Neural cell (in vitro differentiated cells): ENCODE measurements around the gene DSC3. TPM values are rescaled to one million over a fixed set of nuclear protein-coding genes. Genes with fewer than 3 reads are reported as not detected.

Experiments used
- H2AFZ ChIP-seq: fragments of 200-600, 300-800 bp; sonication (generic), shearing (Covaris generic); 2 replicates; pipeline ENCODE4 v1.6.0; 2014; ENCODE audit warnings: low read depth, mild to moderate bottlenecking, antibody characterized with exemption, low read length, moderate library complexity
- H3F3A ChIP-seq: fragments of 200-600 bp; shearing (Covaris generic); 2 replicates; pipeline ENCODE4 v1.6.1; 2016; ENCODE audit warnings: mild to moderate bottlenecking, moderate library complexity, mixed read lengths, antibody characterized with exemption, low read length; ENCODE audit not compliant: insufficient read depth, poor library complexity, severe bottlenecking
- H3K27ac ChIP-seq: fragments of 200-600, 300-800 bp; sonication (generic), shearing (Covaris generic); 2 replicates; pipeline ENCODE4 v1.5.1; 2014; ENCODE audit warnings: mild to moderate bottlenecking, low read length, moderate library complexity
- H3K27me3 ChIP-seq: fragments of 300-800, 200-600 bp; sonication (generic), shearing (Covaris generic); 2 replicates; pipeline ENCODE4 v1.6.0; 2014; ENCODE audit warnings: mild to moderate bottlenecking, low read depth, low read length, moderate library complexity; ENCODE audit not compliant: insufficient read depth
- H3K36me3 ChIP-seq: fragments of 300-800, 200-600 bp; sonication (generic), shearing (Covaris generic); 2 replicates; pipeline ENCODE4 v1.5.1; 2014; ENCODE audit warnings: mild to moderate bottlenecking, antibody characterized with exemption, low read length, moderate library complexity; ENCODE audit not compliant: insufficient read depth
- H3K4me2 ChIP-seq: fragments of 300-800, 200-600 bp; sonication (generic), shearing (Covaris generic); 2 replicates; pipeline ENCODE4 v1.6.0; 2014; ENCODE audit warnings: mild to moderate bottlenecking, low read length
- H3K4me3 ChIP-seq: fragments of 300-800, 200-600 bp; sonication (generic), shearing (Covaris generic); 2 replicates; pipeline ENCODE4 v1.5.1; 2014; ENCODE audit warnings: mild to moderate bottlenecking, low read length, moderate library complexity
- H3K79me2 ChIP-seq: fragments of 200-600 bp; shearing (Covaris generic); replicated peaks from 2 replicates; pipeline ENCODE4 v1.6.0; 2014; ENCODE audit warnings: mild to moderate bottlenecking, low read length, moderate library complexity; ENCODE audit not compliant: insufficient read depth
- H3K9ac ChIP-seq: fragments of 300-800, 200-600 bp; sonication (generic), shearing (Covaris generic); 2 replicates; pipeline ENCODE4 v1.6.1; 2016; ENCODE audit warnings: mild to moderate bottlenecking, low read length, mixed read lengths
- H3K9me2 ChIP-seq: fragments of 200-600 bp; shearing (Covaris generic); 2 replicates; pipeline ENCODE4 v1.6.1; 2016; ENCODE audit warnings: mild to moderate bottlenecking, low read length, mixed read lengths; ENCODE audit not compliant: insufficient read depth
- H3K9me3 ChIP-seq: fragments of 200-600, 300-800 bp; sonication (generic), shearing (Covaris generic); 2 replicates; pipeline ENCODE4 v1.6.1; 2016; ENCODE audit warnings: mild to moderate bottlenecking, mixed run types, low read length, moderate library complexity, mixed read lengths
- H4K20me1 ChIP-seq: fragments of 200-600 bp; shearing (Covaris generic); 2 replicates; pipeline ENCODE4 v1.6.1; 2016; ENCODE audit warnings: mild to moderate bottlenecking, mixed run types; ENCODE audit not compliant: insufficient read depth
- EP300 ChIP-seq: fragments of 450-650 bp; conservative IDR thresholded peaks from 2 replicates; pipeline ENCODE4 v1.6.1; 2014; ENCODE audit warnings: antibody characterized with exemption, mild to moderate bottlenecking, moderate library complexity; ENCODE audit not compliant: poor library complexity, severe bottlenecking
- EZH2 ChIP-seq: fragments of 200-600, 300-800 bp; shearing (Covaris generic), sonication (generic); IDR thresholded peaks from 2 replicates; pipeline ENCODE4 v1.6.1; 2014; ENCODE audit warnings: antibody characterized with exemption, low read length, borderline replicate concordance, mild to moderate bottlenecking; ENCODE audit not compliant: insufficient read depth, poor library complexity, severe bottlenecking
- MXI1 ChIP-seq: fragments of 450-650 bp; conservative IDR thresholded peaks from 2 replicates; pipeline ENCODE4 v1.6.1; 2014; ENCODE audit warnings: antibody characterized with exemption, mild to moderate bottlenecking; ENCODE audit not compliant: poor library complexity, severe bottlenecking
- POLR2AphosphoS5 ChIP-seq: IDR thresholded peaks from 2 replicates; pipeline ENCODE4 v1.6.1; 2012
- RAD21 ChIP-seq: fragments of 450-650 bp; conservative IDR thresholded peaks from 2 replicates; pipeline ENCODE4 v1.6.1; 2014; ENCODE audit warnings: antibody characterized with exemption, mild to moderate bottlenecking, moderate library complexity
- SMC3 ChIP-seq: fragments of 450-650 bp; conservative IDR thresholded peaks from 2 replicates; pipeline ENCODE4 v1.6.1; 2014; ENCODE audit warnings: antibody characterized with exemption, mild to moderate bottlenecking, moderate library complexity; ENCODE audit not compliant: poor library complexity
- TAF1 ChIP-seq: IDR thresholded peaks from 2 replicates; pipeline ENCODE4 v1.6.1; 2012; ENCODE audit warnings: low read depth
- polyA plus RNA-seq: library from polyadenylated mRNA; depleted of rRNA; stranded (reverse); fragments of >200 nt; gene quantifications from 2 replicates; pipeline ENCODE4 v1.2.3, GENCODE V29; 2014
- TF ChIP-seq, protein P1 (sequence below): fragments of 450-650 bp; IDR thresholded peaks from 2 replicates; pipeline ENCODE4 v1.5.1; 2014; ENCODE audit warnings: antibody characterized with exemption, mild to moderate bottlenecking, moderate library complexity; ENCODE audit not compliant: poor library complexity, severe bottlenecking
- TF ChIP-seq, protein P2 (sequence below): IDR thresholded peaks from 2 replicates; pipeline ENCODE4 v1.6.1; 2012; ENCODE audit warnings: borderline replicate concordance

The DSC3 gene
- polyA plus RNA-seq, 1 donor from 2014 or later, result not detected

DNA sequence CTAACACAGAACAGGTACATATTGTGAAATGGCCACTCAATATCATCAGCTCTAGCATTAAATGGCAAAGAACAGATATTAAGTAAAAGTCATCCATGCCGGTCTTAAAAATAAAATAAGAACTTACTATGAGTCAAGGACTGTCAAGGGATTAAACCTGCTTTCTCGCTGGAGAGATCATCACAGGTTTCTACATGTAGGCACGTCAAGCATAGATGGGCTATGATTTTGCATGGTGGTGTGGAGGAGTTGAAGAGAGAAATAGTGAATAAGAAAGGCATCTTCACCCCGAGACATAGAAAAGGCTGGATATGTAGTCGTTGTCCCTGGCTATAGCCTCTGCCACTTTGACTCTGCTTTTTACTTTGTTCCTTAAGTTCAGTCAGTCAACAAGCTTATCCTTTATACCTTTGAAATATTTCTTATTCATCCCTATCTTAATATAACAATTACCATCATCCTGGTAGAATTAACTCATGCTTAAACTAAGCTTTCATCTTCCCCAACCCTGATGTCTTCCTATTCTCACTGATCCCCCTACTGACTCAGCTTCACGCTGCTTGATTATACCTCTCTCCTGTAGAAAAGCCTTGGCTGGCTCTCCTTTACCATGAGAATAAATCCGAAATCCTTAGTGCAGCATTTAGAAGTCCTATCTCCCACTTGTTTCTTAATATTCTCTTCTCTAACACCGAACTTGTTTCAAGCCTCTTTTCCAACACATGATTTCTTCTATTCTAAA is 42.5 kb downstream of the DSC3 start:
- Histone ChIP-seq H3K4me2 (no peak overlapping the region), H3K9me2 (no peaks in the 10 kb centered on the region), H2AFZ (no peak overlapping the region), H3K9ac (no peak overlapping the region), H3K27me3 (no peaks in the 10 kb centered on the region), H3F3A (no peaks in the 10 kb centered on the region), H3K4me3 (no peak overlapping the region), H3K36me3 (no peaks in the 10 kb centered on the region), H4K20me1 (no peaks in the 10 kb centered on the region), H3K79me2 (no peaks in the 10 kb centered on the region), H3K27ac (no peak overlapping the region), H3K9me3 (no peaks in the 10 kb centered on the region)
- TF ChIP-seq, protein P1, sequence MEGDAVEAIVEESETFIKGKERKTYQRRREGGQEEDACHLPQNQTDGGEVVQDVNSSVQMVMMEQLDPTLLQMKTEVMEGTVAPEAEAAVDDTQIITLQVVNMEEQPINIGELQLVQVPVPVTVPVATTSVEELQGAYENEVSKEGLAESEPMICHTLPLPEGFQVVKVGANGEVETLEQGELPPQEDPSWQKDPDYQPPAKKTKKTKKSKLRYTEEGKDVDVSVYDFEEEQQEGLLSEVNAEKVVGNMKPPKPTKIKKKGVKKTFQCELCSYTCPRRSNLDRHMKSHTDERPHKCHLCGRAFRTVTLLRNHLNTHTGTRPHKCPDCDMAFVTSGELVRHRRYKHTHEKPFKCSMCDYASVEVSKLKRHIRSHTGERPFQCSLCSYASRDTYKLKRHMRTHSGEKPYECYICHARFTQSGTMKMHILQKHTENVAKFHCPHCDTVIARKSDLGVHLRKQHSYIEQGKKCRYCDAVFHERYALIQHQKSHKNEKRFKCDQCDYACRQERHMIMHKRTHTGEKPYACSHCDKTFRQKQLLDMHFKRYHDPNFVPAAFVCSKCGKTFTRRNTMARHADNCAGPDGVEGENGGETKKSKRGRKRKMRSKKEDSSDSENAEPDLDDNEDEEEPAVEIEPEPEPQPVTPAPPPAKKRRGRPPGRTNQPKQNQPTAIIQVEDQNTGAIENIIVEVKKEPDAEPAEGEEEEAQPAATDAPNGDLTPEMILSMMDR, result no peak
- no peak for TF ChIP-seq TAF1
- no peak for TF ChIP-seq POLR2AphosphoS5
- TF ChIP-seq RAD21, result no peak
- no peak for TF ChIP-seq EP300
- TF ChIP-seq, protein P2, sequence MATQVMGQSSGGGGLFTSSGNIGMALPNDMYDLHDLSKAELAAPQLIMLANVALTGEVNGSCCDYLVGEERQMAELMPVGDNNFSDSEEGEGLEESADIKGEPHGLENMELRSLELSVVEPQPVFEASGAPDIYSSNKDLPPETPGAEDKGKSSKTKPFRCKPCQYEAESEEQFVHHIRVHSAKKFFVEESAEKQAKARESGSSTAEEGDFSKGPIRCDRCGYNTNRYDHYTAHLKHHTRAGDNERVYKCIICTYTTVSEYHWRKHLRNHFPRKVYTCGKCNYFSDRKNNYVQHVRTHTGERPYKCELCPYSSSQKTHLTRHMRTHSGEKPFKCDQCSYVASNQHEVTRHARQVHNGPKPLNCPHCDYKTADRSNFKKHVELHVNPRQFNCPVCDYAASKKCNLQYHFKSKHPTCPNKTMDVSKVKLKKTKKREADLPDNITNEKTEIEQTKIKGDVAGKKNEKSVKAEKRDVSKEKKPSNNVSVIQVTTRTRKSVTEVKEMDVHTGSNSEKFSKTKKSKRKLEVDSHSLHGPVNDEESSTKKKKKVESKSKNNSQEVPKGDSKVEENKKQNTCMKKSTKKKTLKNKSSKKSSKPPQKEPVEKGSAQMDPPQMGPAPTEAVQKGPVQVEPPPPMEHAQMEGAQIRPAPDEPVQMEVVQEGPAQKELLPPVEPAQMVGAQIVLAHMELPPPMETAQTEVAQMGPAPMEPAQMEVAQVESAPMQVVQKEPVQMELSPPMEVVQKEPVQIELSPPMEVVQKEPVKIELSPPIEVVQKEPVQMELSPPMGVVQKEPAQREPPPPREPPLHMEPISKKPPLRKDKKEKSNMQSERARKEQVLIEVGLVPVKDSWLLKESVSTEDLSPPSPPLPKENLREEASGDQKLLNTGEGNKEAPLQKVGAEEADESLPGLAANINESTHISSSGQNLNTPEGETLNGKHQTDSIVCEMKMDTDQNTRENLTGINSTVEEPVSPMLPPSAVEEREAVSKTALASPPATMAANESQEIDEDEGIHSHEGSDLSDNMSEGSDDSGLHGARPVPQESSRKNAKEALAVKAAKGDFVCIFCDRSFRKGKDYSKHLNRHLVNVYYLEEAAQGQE, result no peak
- no peak for TF ChIP-seq EZH2
- no peak for TF ChIP-seq MXI1
- TF ChIP-seq SMC3, result no peak

DNA sequence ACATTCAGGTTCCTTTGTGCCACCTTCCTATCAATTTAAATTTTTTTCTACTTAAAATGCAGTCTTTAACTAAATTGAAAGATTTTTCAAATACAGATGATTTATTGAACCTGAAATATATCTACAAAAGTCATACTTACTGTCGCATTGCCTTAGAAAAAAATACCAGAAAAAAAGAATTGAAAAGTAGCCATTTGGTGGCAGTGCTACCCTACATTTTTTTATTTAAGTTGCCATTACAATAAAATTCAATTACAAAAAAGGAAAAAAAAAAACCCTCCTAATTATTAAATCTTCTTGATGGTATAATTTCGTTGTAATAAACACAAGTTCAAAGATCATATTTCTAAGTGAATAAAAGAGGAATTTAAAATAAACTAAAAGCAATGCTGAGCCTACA is 43.4 kb downstream of the DSC3 start:
- no peaks in the 10 kb centered on the region for H3K9me2 ChIP-seq
- H3F3A ChIP-seq, result no peaks in the 10 kb centered on the region
- H3K79me2 ChIP-seq, result no peaks in the 10 kb centered on the region
- H3K27me3 ChIP-seq, result no peaks in the 10 kb centered on the region
- H4K20me1 ChIP-seq, result no peaks in the 10 kb centered on the region
- no peak overlapping the region for H3K9ac ChIP-seq
- TF ChIP-seq TAF1 (no peak), EP300 (no peak), POLR2AphosphoS5 (no peak), MXI1 (no peak)
- TF ChIP-seq, protein P1, result peak; percentile 24
- no peak overlapping the region for H3K4me2 ChIP-seq
- no peak overlapping the region for H2AFZ ChIP-seq
- H3K9me3 ChIP-seq, result no peaks in the 10 kb centered on the region
- H3K27ac ChIP-seq, result no peak overlapping the region
- H3K4me3 ChIP-seq, result no peak overlapping the region
- no peaks in the 10 kb centered on the region for H3K36me3 ChIP-seq
